ENCODE results near the gene KRTAP12-4.

- TF ChIP-seq CTCF (IDR thresholded peaks at IDR 0.05) (no peak), POLR2A (IDR thresholded peaks at IDR 0.05) (no peak)
Measured at GRCh38 chr21:44649521-44650100, 4.8 kb downstream of the KRTAP12-4 start.
